ENCODE results near the gene ELAVL3. TPM values are rescaled to one million over a fixed set of nuclear protein-coding genes. Genes with fewer than 3 reads are reported as not detected.

The ELAVL3 gene
- total and polyA plus RNA-seq, 2 of the 8 experiments (the other 6 are each of a cell fraction or from before 2014, with no cell fraction given) = 0.80 to 1.0 TPM

DNA sequence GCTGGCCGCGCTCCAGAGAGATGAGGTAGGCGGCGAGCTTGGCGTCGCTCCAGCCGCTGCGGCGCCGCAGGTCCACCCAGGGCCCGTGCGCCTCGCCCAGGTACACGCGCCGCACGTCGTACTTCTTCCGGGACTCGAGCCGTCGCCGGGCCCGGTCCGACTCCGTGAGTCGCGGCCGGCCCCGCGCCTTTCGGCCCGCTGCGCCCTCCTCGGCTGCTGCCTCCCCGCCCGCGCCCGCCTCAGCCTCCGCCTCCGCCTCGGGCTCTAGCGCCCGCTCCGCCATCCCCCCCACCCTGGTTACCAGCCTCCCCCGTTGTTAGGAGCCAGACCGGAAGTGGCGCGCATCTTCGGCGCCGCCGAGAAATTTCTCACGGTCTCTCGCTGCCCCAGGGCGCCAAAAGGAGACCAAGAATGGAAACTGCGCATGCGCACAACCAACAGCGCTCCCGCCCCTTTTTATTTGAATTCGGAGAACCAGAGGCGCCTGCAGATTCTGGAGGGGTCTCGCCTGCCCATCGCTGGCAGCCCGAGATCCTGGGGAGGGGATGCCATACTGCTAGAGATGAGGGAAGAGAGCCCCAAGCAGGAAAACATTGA, 24.8 kb upstream of the ELAVL3 start, which contains the start of gene ZNF653 (continued):
- TF ChIP-seq POLR2AphosphoS5 (IDR thresholded peaks at IDR 0.05; ENCODE audit: low read depth, low read length) (peak; percentile 62), SRF (IDR thresholded peaks at IDR 0.05; ENCODE audit: low read depth, low read length) (peak; percentile 73), ASH2L (IDR thresholded peaks at IDR 0.05; ENCODE audit: low read length) (peak; percentile 77), TAF1 (IDR thresholded peaks at IDR 0.05; ENCODE audit: low read depth, low read length) (peak; percentile 43; the same call in 1 of the 2 replicates), SP2 (IDR thresholded peaks at IDR 0.05; ENCODE audit: low read length) (no peak), CREB1 (IDR thresholded peaks at IDR 0.05) (peak; percentile 97), RXRA (IDR thresholded peaks at IDR 0.05; ENCODE audit: insufficient read depth, low read depth, low read length) (no peak)
- TF ChIP-seq, protein P1, sequence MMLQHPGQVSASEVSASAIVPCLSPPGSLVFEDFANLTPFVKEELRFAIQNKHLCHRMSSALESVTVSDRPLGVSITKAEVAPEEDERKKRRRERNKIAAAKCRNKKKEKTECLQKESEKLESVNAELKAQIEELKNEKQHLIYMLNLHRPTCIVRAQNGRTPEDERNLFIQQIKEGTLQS (IDR thresholded peaks at IDR 0.05; ENCODE audit: insufficient read depth, low read depth, low read length) = peak; percentile 76
